ENCODE data around the gene FOXN3.
"Not testable (repeated sequence)": the region's sequence is repeated elsewhere in the genome, so short reads cannot be mapped to it uniquely, and the experiment has no call there.

The FOXN3 gene

GRCh38 chr14:89302396-89302950, 114.6 kb downstream of the FOXN3 start:
- DNase-seq (ENCODE audit: low spot score) = no peak

DNA sequence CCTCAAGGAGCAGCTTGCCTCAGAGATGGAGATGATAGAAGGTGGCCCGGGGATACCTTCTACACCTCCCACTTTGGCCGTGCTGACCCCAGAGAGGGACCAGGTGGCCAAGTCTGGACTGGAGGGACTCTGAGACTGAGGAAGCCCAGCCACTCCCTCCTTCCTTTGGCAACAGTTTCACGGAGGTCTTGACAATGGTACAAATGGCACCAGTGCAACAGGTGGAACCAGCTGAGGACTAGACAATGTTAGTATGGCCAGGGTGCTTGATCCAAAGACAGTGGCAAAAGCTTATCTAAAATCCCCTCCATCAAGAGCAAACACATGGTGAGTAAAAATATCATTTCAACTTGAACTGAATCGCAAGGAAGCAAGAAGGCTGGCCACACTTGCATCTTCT, 117.4 kb downstream of the FOXN3 start:
- DNase-seq (ENCODE audit: low spot score) = no peak

GRCh38 chr14:89298056-89298834, 118.8 kb downstream of the FOXN3 start:
- no peak for DNase-seq (ENCODE audit: low spot score)

DNA sequence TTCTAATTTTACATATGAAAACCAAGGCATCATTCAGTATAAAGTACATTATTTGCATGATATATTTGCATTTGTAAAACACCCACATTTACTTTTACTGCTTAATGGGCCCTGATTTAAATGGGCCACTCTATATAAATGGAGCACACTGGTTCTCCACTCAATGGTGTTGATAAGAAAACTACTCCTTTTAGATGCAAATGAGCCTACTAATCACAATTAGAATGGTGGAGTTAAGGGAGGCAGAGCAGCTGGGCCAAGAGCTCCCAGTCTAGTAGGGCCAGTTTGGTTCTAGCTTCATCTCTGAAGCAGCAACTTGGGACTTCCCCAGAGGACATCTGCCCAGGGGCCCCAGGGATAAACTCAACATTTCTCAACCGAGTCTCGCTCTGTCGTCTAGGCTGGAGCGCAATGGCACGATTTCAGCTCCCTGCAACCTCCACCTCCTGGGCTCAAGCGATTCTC, 120.7 kb downstream of the FOXN3 start:
- DNase-seq (ENCODE audit: low spot score) = no peak

- no peak for DNase-seq (ENCODE audit: low spot score)
Measured at GRCh38 chr14:89294872-89295271, 122.2 kb downstream of the FOXN3 start.

- not testable (repeated sequence) for DNase-seq (ENCODE audit: low spot score)
Measured at GRCh38 chr14:89294469-89294868, 122.6 kb downstream of the FOXN3 start.

DNA sequence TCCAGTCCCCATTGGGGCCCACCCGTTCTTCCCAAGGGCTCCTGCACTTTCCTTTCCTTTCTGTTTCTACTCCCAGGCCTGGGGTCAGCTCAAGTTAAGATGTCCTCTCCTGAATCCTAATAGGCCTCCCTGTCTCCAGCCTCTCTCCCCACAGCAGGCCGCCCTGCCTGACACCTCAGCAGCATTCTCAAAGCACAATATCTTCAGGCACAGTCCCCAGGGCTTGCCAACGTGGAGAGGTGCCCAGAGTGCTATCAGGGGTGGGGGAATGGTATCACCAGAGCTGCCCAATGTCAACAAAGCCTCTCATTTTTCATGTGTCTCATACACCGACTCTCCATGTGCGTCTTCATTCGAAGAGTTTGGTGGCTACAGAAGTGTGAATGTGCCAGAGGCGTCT, 123.0 kb downstream of the FOXN3 start:
- no peak for DNase-seq (ENCODE audit: low spot score)

DNA sequence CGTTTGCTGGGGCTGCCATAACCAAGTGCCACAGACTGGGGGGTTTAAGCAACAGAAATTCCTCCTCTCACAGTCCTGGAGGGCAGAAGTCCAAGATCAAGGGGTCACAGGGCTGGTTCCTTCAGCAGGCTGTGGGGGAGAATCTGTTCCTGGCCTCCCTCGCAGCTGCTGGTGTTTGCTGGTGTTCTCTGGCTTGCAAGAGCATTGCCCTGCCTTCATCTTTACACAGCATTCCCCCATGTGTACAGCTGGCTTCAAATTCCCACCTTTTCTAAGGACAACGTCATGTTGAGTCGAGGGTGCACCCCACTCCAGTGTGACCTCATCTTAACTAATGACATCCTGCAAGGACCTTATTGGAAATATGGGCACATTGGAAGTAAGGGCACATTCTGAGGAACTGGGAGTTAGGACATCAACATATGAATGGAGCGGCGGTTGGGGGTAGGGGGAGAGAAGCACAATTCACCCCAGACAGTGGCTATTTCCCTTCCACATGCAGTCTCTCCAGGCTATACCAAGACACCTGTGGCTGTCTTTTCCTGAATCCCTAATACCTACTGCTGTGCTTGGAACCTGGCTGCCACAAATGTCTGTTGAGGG, 123.6 kb downstream of the FOXN3 start:
- no peak for DNase-seq (ENCODE audit: low spot score)

- no peak for DNase-seq (ENCODE audit: low spot score)
Measured at GRCh38 chr14:89292579-89293313, 124.3 kb downstream of the FOXN3 start.

GRCh38 chr14:89291351-89291940, 125.6 kb downstream of the FOXN3 start:
- DNase-seq (ENCODE audit: low spot score) = no peak

DNA sequence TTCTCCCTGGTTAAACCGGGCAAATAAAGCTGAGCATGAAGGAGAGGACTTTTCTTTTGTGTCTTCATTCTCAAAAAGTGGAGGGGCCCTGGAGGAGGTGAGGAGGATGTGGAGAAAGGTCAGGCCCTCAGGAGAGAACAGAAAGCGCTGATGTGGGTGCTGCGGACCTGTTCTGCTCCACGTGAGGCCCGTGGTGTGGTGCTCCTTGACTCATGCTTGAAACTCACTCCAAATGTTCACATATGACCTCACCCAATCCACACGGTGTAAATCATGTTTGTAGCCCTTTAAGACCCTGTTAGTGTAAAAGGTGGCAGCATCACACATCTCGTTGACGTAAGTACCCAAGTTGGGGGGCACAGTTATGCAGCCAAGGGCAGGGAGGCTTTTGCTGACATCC, 126.2 kb downstream of the FOXN3 start:
- no peak for DNase-seq (ENCODE audit: low spot score)

DNA sequence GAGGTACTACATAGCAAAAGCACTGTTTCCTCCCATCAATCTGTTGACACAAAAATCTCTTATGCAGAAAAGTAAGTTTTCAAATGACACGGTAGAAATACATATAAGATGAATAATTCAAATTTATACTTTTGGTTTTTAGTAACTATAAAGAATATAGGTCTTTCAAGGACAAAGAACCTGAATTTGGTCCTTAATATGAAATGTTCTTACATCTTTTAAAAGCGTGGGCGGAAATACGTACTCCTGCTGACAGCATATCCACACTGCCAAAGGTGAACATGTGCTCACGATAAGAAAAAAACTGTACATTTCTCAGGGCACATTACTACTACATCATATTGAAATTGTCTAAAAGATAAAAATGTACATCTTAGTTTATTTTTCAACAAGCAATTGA, 127.6 kb downstream of the FOXN3 start:
- DNase-seq (ENCODE audit: low spot score) = no peak

DNA sequence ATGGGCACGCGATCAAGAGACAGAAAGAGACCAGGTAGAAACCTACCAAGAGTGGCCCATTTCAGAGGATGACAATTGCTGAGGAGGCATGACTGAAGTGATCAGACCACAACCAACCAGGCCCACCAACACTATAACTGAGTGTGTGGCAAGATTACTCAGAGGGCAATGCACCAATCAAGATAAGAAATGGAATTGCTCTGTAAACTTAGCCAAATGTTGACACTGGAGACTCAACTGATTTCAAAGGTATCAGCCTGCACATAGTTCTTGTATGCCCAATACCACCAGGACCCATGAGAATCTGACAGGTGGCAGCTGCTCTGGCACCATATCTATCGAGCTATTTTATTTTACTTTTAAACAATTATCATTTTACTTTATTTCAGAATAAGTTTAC, 128.9 kb downstream of the FOXN3 start:
- DNase-seq (ENCODE audit: low spot score) = no peak

GRCh38 chr14:89284333-89285058, 132.5 kb downstream of the FOXN3 start:
- no peak for DNase-seq (ENCODE audit: low spot score)

- no peak for DNase-seq (ENCODE audit: low spot score)
Measured at GRCh38 chr14:89283327-89284060, 133.5 kb downstream of the FOXN3 start.

- no peak for DNase-seq (ENCODE audit: low spot score)
Measured at GRCh38 chr14:89282191-89282590, 134.8 kb downstream of the FOXN3 start.

- no peak for DNase-seq (ENCODE audit: low spot score)
Measured at GRCh38 chr14:89280600-89280999, 136.4 kb downstream of the FOXN3 start.

GRCh38 chr14:89279649-89280232, 137.3 kb downstream of the FOXN3 start:
- DNase-seq (ENCODE audit: low spot score) = no peak

- no peak for DNase-seq (ENCODE audit: low spot score)
Measured at GRCh38 chr14:89277203-89277602, 139.8 kb downstream of the FOXN3 start.

DNA sequence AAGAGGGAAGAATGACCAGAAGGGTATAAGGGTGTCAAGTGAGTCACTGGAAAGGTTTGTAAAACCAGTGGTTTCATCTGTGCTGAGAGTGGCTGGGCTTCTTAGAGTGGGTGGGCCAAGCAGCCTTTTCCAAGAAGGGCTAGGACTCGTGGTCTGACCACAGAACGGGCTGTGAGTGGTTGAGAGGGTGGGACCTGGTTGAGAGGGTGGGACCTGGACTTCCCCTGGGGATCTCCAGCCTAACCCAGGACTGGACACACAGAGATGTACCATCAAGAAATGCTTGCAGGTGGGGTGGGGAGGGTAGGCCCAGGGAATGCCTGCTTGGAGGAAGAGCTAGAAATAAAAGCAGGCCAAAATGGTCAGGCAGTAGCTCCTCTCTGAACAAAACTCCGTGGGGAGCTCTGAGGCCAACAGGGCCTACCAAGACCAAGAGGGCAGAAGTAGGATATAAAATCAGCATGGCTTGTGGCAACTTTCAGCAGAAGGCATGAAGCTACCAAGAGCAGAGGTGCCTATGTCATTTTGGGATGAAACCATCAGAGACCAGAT, 140.5 kb downstream of the FOXN3 start:
- no peak for DNase-seq (ENCODE audit: low spot score)

All from hematopoietic multipotent progenitor cell treated with erythropoietin and hydrocortisone succinate and interleukin-3 and kit ligand, for 17 days (in vitro differentiated cells).